Colonic mucosa (tissue), 4 donors: ENCODE measurements around the gene LAMA5. TPM values are rescaled to one million over a fixed set of nuclear protein-coding genes. Genes with fewer than 3 reads are reported as not detected.

Experiments used
- DNase-seq: peaks from one replicate; pipeline ENCODE4 v3.0.0-alpha.2; 2020
- H3K27ac ChIP-seq: fragments of 200-600 bp; one replicate; pipeline ENCODE4 v1.8.0; 2021
- H3K27me3 ChIP-seq: fragments of 200-600 bp; one replicate; pipeline ENCODE4 v1.8.0; 2021
- H3K36me3 ChIP-seq: fragments of 200-600 bp; one replicate; pipeline ENCODE4 v1.8.0; 2021
- H3K4me1 ChIP-seq: fragments of 200-600 bp; one replicate; pipeline ENCODE4 v1.8.0; 2021; ENCODE audit warnings: mild to moderate bottlenecking
- H3K4me3 ChIP-seq: fragments of 200-600 bp; one replicate; pipeline ENCODE4 v1.8.0; 2021
- H3K9ac ChIP-seq, 2 donors: one replicate each; pipeline ENCODE4 v1.7.0; 2013; ENCODE audit warnings: control low read depth in 2 of 2, low read depth in 2 of 2, low read length in 2 of 2
- H3K9me3 ChIP-seq: fragments of 200-600 bp; one replicate; pipeline ENCODE4 v1.8.0; 2021
- CTCF ChIP-seq: fragments of 200-600 bp; IDR thresholded peaks from one replicate; pipeline ENCODE4 v1.8.0; 2022; ENCODE audit warnings: antibody characterized with exemption, mild to moderate bottlenecking
- intact Hi-C: fragments of 100-400 bp; cut with DNase I; formaldehyde crosslinking; loops from one replicate; pipeline ENCODE4 v1.14.1; 2022
- total RNA-seq, 2 donors: library from RNA; stranded (reverse); fragmentation: NEBNext Ultra II Directional in 1 of 2; extraction: Animal tissue kit (Norgen Biotek cat#: 25700) in 1 of 2; gene quantifications; one replicate each; pipeline ENCODE4 v1.2.1, GENCODE V29; 2021
- donor health status: healthy.
- donor health status: DM: no; HTN: no; CAD: no.
- donor health status: DM: no; HTN: no; CAD: no.

Gene LAMA5
- total RNA-seq, 2 donors from 2014 or later = 32.5 to 35.5 TPM

- Histone ChIP-seq H3K36me3 (no peaks in the 10 kb centered on the region), H3K27ac (no peak overlapping the region)
Observed at GRCh38 chr20:62350629-62351422, 16.3 kb downstream of the LAMA5 start.

GRCh38 chr20:62350098-62350628 lies 16.9 kb downstream of the LAMA5 start:
- Histone ChIP-seq H3K9me3 (no peaks in the 10 kb centered on the region), H3K4me1 (peaks cover 4% of the 10 kb centered on the region)

More at GRCh38 chr20:62350629-62351422, 16.3 kb downstream of the LAMA5 start:
- H3K27me3 ChIP-seq = no peaks in the 10 kb centered on the region
- H3K9ac ChIP-seq = no peak overlapping the region
- DNase-seq = no peak
- no peak overlapping the region for H3K4me3 ChIP-seq
- no peaks in the 10 kb centered on the region for H3K9me3 ChIP-seq
- intact Hi-C loops = no loop called here
- TF ChIP-seq CTCF = no peak
- peaks cover 4% of the 10 kb centered on the region for H3K4me1 ChIP-seq

GRCh38 chr20:62349556-62350097 lies 17.5 kb downstream of the LAMA5 start:
- no peaks in the 10 kb centered on the region for H3K27me3 ChIP-seq
- H3K4me1 ChIP-seq = peaks cover 4% of the 10 kb centered on the region
- no peak overlapping the region for H3K27ac ChIP-seq
- no peak overlapping the region for H3K9ac ChIP-seq
- intact Hi-C loops = no loop called here
- TF ChIP-seq CTCF = no peak
- H3K9me3 ChIP-seq = no peaks in the 10 kb centered on the region
- DNase-seq = no peak
- no peak overlapping the region for H3K4me3 ChIP-seq
- no peaks in the 10 kb centered on the region for H3K36me3 ChIP-seq

More at GRCh38 chr20:62350098-62350628, 16.9 kb downstream of the LAMA5 start:
- Histone ChIP-seq H3K36me3 (no peaks in the 10 kb centered on the region), H3K4me3 (no peak overlapping the region), H3K9ac (no peak overlapping the region), H3K27me3 (no peaks in the 10 kb centered on the region), H3K27ac (no peak overlapping the region)
- DNase-seq = peak; percentile 53
- TF ChIP-seq CTCF = no peak
- intact Hi-C loops = no loop called here

- Histone ChIP-seq H3K9me3 (no peaks in the 10 kb centered on the region), H3K4me3 (no peak overlapping the region), H3K27me3 (no peaks in the 10 kb centered on the region), H3K36me3 (no peaks in the 10 kb centered on the region), H3K4me1 (peaks cover 4% of the 10 kb centered on the region), H3K9ac (no peak overlapping the region), H3K27ac (no peak overlapping the region)
- no peak for TF ChIP-seq CTCF
- no peak for DNase-seq
- intact Hi-C loops = no loop called here
Observed at GRCh38 chr20:62348604-62349003, 18.5 kb downstream of the LAMA5 start.

- TF ChIP-seq CTCF = no peak
- Histone ChIP-seq H3K36me3 (no peaks in the 10 kb centered on the region), H3K27ac (no peak overlapping the region)
Observed at GRCh38 chr20:62347445-62347844, 19.7 kb downstream of the LAMA5 start.

More at GRCh38 chr20:62347445-62347844, 19.7 kb downstream of the LAMA5 start:
- Histone ChIP-seq H3K4me1 (peaks cover 4% of the 10 kb centered on the region), H3K9me3 (no peaks in the 10 kb centered on the region), H3K4me3 (no peak overlapping the region), H3K9ac (no peak overlapping the region), H3K27me3 (no peaks in the 10 kb centered on the region)
- intact Hi-C loops = no loop called here
- no peak for DNase-seq
